ENCODE data around the gene IQCM. TPM values are rescaled to one million over a fixed set of nuclear protein-coding genes. Genes with fewer than 3 reads are reported as not detected.

Gene IQCM
- polyA plus RNA-seq, 1 experiment = 0.05 TPM

GRCh38 chr4:149738156-149738555 lies 77.5 kb downstream of the IQCM start:
- H3K4me3 ChIP-seq (ENCODE audit: low read depth, low read length) = no peak overlapping the region
- H3K27ac ChIP-seq (ENCODE audit: low read depth, low read length) = no peak overlapping the region
- no peak for TF ChIP-seq CTCF (IDR thresholded peaks at IDR 0.05; ENCODE audit: low read depth, low read length)
- H3K9me3 ChIP-seq (ENCODE audit: control insufficient read depth, insufficient read depth, low read length) = no peaks in the 10 kb centered on the region
- CTCF ChIA-PET = no interaction called here
- no peak for DNase-seq (ENCODE audit: low read depth, low spot score)
- no peaks in the 10 kb centered on the region for H3K27me3 ChIP-seq (ENCODE audit: control insufficient read depth, insufficient read depth, low read length)
- POLR2A ChIA-PET = no interaction called here

GRCh38 chr4:149735796-149736195 lies 79.8 kb downstream of the IQCM start:
- DNase-seq (ENCODE audit: low read depth, low spot score) = no peak
- ChIA-PET POLR2A (no interaction called here), CTCF (no interaction called here)
- Histone ChIP-seq H3K27ac (ENCODE audit: low read depth, low read length) (no peak overlapping the region), H3K27me3 (ENCODE audit: control insufficient read depth, insufficient read depth, low read length) (no peaks in the 10 kb centered on the region), H3K9me3 (ENCODE audit: control insufficient read depth, insufficient read depth, low read length) (no peaks in the 10 kb centered on the region), H3K4me3 (ENCODE audit: low read depth, low read length) (no peak overlapping the region)
- no peak for TF ChIP-seq CTCF (IDR thresholded peaks at IDR 0.05; ENCODE audit: low read depth, low read length)

GRCh38 chr4:149728444-149728843 lies 87.2 kb downstream of the IQCM start:
- DNase-seq (ENCODE audit: low read depth, low spot score) = no peak
- ChIA-PET CTCF (interaction anchor here (0.9 kb wide), 1 partner anchor 169 kb away, joined by 3 read pairs; no protein-coding TSS in a partner anchor), POLR2A (no interaction called here)
- TF ChIP-seq CTCF (IDR thresholded peaks at IDR 0.05; ENCODE audit: low read depth, low read length) = no peak
- Histone ChIP-seq H3K27ac (ENCODE audit: low read depth, low read length) (no peak overlapping the region), H3K4me3 (ENCODE audit: low read depth, low read length) (no peak overlapping the region), H3K9me3 (ENCODE audit: control insufficient read depth, insufficient read depth, low read length) (no peaks in the 10 kb centered on the region), H3K27me3 (ENCODE audit: control insufficient read depth, insufficient read depth, low read length) (no peaks in the 10 kb centered on the region)

- Histone ChIP-seq H3K27me3 (ENCODE audit: control insufficient read depth, insufficient read depth, low read length) (no peaks in the 10 kb centered on the region), H3K27ac (ENCODE audit: low read depth, low read length) (no peak overlapping the region), H3K9me3 (ENCODE audit: control insufficient read depth, insufficient read depth, low read length) (no peaks in the 10 kb centered on the region), H3K4me3 (ENCODE audit: low read depth, low read length) (no peak overlapping the region)
- no peak for TF ChIP-seq CTCF (IDR thresholded peaks at IDR 0.05; ENCODE audit: low read depth, low read length)
- POLR2A ChIA-PET = no interaction called here
- no peak for DNase-seq (ENCODE audit: low read depth, low spot score)
- CTCF ChIA-PET = interaction anchor here (0.9 kb wide), 1 partner anchor 170 kb away, joined by 3 read pairs; no protein-coding TSS in a partner anchor
These were observed 88.0 kb downstream of the IQCM start for GRCh38 chr4:149727663-149728062.

- ChIA-PET POLR2A (no interaction called here), CTCF (no interaction called here)
- H3K27me3 ChIP-seq (ENCODE audit: control insufficient read depth, insufficient read depth, low read length) = no peaks in the 10 kb centered on the region
- no peaks in the 10 kb centered on the region for H3K9me3 ChIP-seq (ENCODE audit: control insufficient read depth, insufficient read depth, low read length)
- H3K27ac ChIP-seq (ENCODE audit: low read depth, low read length) = no peak overlapping the region
- H3K4me3 ChIP-seq (ENCODE audit: low read depth, low read length) = no peak overlapping the region
- TF ChIP-seq CTCF (IDR thresholded peaks at IDR 0.05; ENCODE audit: low read depth, low read length) = no peak
- DNase-seq (ENCODE audit: low read depth, low spot score) = no peak
These were observed 92.6 kb downstream of the IQCM start for GRCh38 chr4:149723065-149723464.

Measured in AG04450 (cell line).